NCI-H748 treated with DMSO at 0.1 percent for 48 hours (cell line): ENCODE measurements around the gene CHST12.
A peak's percentile ranks its signal among the peaks of the same experiment; 100 is the strongest.
"Not testable (repeated sequence)": the region's sequence is repeated elsewhere in the genome, so short reads cannot be mapped to it uniquely, and the experiment has no call there.

Source experiments
- DNase-seq: peaks from one replicate; lab custom pipeline; 2025; lab: John Stamatoyannopoulos, UW

The CHST12 gene

DNA sequence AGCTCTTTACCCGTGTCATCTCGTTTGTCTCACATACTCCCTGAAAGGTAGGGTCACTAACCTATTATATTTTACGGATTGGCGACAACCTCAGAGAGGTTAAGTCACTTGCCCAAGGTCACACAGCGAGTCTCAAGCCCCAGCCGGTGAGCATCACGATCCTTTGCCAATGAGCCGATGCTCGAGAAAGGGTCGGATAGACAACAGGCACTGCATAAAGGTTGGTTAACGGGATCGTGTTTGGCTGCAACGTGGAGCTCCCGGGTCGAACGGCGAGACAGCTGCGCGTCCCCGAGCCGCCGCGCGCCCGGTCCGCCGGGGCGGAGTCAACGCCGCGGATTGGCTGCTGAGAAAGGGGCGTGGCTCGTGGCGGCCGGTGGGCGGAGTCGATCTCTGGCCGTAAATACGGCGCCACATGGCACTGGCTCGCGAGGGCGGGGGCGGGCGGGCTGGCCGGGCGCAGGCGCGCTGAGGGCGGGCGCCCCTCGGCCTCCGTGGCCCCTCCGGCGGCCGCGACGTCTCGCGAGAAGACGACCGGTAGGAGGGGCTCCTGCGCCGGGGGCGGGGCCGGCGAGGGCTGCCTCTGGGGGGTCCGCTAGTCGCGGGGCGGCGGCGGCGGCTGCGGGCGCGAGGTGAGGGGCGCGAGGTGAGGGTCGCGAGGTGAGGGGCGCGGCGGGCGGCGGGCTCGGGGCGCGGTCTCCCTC lies at the start of gene CHST12:
TSS of gene CHST12 (plus strand) at position 598 of the 704 bp plus-strand sequence. CDS start 29,029 bp downstream, outside the sequence.
- peak; percentile 84 for DNase-seq

DNA sequence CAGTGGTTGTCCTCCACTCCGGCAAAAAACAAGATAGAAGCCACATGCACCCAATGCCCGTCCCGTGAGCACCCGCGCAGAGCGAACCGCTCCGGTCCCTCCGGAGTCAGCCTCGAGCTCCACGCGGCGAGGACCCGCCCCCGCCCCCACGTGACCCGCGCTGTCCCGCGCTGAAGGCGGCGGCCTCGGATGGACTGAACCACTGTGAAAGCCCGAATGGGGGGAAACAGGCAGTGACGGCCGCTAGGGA lies 49.5 kb upstream of the CHST12 start:
- DNase-seq = peak; percentile 84

DNA sequence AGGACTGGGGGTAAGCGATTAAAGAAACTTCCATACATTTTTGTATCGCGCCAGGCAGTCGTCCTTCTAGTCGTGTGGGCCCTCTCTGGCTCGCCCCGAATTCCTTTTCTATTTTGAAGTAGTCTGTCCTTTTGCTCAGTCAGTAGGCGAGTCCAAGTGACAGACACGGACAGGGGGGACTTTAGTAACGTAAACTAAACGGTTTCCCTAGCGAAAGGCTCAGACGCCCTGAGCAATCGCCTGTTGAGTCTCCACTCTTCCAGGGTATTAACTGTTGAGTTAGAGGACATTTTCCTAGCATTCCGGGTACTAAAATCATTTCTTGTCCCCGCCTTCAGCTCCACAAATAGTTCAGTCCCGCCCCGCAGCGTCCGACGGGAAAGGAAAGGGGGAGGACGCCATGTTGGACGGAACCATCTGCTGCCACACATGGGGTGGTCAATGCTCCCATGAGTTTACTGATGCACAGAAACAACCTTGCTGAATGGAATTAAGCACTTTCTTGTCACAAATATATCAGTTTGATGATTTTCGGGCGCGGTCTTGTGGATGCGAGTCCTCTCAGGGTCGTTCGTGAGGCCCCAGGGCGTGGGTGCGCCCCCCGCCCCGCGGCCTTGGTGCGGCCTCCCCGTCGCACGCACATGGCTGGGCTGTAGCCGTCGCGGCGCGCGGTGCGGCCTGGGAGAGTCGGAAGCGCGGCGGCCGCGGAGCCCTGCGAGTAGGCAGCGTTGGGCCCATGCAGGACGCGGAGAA lies 49.0 kb upstream of the CHST12 start, which contains the start of gene EIF3B:
TSS of gene EIF3B (plus strand) at position 642 of the 753 bp plus-strand sequence. CDS start at position 737, 95 bp downstream.
- DNase-seq = peak; percentile 91

DNA sequence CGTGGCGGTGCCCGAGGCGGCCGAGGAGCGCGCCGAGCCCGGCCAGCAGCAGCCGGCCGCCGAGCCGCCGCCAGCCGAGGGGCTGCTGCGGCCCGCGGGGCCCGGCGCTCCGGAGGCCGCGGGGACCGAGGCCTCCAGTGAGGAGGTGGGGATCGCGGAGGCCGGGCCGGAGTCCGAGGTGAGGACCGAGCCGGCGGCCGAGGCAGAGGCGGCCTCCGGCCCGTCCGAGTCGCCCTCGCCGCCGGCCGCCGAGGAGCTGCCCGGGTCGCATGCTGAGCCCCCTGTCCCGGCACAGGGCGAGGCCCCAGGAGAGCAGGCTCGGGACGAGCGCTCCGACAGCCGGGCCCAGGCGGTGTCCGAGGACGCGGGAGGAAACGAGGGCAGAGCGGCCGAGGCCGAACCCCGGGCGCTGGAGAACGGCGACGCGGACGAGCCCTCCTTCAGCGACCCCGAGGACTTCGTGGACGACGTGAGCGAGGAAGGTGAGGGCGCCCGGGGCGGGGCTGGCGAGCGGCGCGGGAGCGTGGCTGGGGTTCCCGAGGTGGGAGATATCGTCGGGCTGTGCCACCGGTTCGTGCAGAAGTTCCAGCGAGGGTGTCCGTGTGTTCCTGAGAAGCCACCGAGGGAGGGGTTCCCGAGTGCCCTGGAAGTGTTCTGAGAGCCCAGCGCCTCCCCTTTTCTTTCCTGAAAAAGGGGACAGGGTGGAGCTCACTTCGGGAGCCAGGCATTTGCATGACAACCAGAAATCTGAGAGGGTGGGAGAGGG lies 48.3 kb upstream of the CHST12 start:
- no peak for DNase-seq

DNA sequence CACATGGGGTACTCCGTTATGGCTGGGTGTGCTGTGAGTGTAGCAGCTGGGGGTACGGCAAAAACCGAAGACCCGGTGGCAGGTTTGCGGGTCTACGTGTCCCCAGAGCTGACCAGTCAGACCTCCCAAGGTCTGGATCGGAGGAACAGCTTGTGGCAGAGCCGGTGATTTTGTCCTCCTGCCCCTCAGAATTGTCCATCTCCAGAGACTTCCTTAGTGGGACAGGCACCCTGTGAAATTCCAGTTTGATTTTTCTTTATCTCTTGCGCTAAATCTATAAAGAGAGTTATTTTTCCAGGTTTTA lies 47.8 kb upstream of the CHST12 start:
- DNase-seq = no peak

DNA sequence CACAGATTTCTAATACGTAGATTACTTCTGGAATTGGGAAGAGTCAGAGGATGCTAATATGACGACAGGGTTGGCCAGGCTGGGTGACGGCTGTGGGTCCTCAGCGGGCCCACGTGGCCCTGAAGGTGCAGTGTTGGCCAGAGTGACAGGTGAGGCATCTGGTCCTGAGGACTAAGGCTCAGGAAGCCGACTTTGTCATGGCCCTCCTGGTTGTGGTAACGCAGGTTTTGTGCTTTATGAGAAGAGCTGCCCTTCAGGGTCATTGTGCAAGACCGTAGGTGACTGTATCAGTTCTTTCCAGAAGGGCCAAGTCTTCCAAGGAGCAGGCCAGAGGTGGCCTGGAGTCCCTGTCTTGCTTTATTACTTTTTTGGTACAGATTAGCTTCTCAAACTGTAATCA lies 46.2 kb upstream of the CHST12 start:
- no peak for DNase-seq

DNA sequence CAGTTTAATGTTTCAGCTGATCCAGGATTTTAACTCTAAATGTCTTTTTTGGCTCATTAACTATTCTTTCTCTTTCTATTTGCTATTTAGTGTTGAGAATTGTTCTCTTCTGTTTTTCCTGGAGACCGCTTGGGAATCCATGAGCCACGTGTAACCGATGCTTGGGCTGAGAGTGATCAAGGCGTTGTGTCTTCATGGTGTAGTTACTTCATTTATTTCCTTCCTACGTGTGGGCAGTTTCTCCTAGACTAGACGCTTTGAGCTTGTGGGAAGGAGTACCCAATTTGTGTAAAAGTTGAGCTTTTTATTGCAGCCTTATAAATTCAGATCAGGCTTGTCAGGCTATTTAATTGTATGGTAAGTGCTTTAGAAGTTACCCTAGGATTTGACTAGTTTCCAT lies 45.8 kb upstream of the CHST12 start:
- DNase-seq = no peak

DNA sequence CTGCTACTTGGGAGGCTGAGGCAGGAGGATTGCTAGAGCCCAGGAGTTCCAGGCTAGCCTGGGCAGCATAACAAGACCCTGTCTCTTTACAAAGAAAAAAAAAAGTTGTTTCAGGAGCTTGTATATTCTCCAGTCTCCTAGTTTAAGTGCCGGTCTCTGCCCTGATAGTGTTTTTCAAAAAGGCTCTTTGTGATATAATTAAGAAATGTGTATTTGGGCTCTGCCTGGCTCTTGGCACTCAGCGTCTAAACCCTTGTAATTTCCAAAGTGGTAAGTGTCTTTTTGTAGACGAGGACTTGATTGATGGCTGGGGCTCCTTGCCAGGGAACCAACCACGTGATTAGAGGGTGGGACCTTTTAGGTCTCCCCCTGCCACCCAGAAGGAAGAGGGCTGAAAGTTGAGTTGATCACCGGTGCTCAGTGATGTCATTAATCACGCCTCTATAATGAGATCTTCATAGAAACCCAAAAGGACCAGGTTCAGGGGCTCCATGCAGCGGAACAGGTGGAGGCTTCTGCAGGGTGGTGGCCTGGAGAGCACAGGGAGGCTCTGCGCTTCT lies 44.4 kb upstream of the CHST12 start:
- DNase-seq = no peak

DNA sequence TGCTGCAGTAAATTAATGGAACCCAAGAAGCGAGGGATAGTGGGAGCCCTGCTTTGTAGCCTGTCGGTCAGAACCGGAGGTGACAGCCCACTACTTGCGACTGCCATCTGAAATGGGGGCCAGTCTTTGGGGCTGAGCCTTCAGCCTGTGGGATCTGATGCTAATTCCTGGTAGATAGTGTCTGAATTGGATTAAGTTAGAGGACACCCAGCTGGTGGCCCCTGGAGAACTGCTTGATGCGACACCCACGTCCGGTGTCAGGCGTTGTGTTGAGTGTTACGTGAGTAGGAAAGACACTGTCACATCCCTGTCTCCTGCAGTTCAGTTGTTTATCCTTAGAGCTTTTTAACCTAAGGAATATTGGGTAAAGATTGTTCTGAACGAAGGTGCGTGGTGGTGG lies 43.8 kb upstream of the CHST12 start:
- DNase-seq = no peak

DNA sequence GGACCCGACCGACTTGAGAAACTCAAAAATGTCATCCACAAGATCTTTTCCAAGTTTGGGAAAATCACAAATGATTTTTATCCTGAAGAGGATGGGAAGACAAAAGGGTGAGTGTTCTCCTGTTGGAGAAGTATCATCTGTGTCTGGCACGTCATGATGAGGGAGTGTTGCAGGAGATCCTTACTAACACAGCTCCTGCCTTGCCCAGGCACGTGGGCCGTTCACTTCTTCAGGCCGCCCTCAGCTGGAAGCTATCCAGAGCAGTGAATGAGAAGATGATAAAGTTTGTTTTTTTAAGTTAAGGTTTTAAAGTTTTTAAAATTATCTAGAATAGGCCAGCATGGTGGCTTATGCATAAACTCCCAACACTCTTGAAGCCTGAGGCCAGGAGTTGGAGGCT lies 42.6 kb upstream of the CHST12 start:
- no peak for DNase-seq

DNA sequence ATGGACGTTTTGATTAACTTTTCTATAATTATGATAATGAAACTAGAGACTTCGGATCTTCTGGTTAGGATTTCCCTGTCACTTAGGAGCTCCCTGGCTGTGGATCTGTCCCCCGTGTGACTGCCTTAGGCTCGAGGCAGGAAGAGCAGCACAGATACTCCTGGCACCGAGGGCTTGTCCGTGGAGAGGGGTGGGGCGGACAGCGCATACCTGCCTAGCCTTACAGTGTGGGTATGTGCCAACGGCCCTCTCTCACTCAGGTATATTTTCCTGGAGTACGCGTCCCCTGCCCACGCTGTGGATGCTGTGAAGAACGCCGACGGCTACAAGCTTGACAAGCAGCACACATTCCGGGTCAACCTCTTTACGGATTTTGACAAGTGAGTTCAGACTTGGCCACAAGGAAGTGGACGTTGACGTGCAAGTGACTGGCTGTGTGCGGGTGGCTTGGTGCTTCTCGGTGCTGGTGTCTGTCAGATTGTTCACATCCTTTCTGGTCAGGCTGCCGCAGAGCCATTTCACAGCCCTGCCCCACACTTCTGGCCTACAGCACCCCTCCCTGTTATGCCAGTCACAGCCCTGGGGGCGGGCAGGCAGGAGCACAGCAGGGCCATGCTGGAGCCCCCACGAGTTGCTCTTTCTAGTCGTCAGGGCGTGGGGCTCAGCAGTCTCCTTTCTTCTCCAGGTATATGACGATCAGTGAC lies 40.9 kb upstream of the CHST12 start:
- no peak for DNase-seq

DNA sequence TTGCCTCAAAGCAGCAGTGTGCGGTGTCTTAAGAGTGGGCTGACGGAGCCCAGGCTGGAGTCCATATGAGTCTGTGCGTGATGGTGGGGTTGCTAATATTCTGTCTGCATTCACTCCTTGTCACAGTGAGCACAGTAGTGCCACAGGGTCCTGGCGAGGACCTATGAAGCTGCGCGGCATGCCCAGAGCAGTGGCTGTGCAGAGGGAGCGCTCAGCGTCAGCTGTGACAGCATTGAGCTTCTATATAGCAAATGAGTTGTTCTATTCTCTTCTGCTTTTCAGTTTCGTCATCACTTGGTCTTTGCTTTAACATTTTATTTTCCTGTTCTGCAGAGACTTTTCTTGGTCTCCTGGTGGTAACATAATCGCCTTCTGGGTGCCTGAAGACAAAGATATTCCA lies 34.3 kb upstream of the CHST12 start:
- DNase-seq = no peak

DNA sequence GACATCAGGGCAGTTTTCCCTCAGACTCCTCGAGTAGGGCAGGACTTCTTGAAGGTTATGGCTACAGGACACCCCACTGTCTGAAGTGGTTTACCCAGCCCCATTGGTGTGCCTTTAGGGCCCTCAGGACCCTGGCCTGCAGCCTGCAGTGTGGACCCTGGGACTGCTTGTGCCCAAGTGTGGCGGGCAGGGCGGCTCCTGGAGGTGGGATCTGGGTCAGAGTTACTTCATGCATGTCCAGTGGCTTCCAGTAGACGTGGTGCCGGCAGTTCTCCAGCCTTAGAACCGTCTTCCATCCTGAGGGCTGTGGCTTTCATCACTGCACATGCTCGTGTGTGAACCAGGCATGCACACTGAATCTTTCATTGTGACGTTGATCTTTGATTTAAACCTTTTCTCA lies 32.1 kb upstream of the CHST12 start:
- DNase-seq = no peak

DNA sequence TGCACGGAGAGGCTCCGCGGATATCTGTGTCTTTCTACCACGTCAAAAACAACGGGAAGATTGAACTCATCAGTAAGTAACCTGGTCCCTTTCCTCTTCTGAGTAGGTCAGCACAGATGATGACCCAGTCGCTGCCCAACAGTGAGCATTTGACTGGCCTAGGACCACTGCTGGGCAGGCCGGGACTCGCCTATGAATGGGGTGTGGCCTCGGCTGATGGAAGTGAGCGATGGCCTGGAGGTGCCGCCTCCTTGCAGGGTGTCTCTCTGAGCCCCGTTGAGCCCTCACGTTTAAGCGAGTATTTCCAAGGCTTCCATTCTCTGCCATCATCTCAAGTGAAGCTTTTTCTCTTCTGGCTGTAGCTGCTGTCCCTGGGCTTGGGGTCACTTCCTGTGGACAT lies 30.7 kb upstream of the CHST12 start:
- DNase-seq = no peak

DNA sequence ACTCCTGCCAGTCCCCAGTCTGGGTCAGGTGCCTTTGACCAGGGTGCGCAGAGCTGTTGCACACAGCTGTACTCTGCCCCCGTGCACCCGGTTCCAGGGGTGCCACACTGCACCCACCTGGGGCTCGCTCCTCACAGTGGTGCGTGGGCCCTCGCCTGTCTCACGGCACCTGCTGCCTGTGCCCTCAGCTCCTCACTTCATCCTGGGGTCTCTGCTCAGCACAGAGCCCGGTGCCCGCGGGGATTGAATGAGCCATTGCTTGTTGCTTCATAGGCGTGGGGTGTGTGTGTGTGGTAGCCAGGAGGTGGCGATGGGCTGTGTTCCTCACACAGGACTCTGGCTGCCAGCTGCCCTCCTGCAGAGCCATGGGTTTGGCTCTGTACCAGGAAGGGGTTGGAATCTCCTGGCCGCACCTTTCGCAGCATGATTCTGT lies 30.3 kb upstream of the CHST12 start:
- DNase-seq = no peak

DNA sequence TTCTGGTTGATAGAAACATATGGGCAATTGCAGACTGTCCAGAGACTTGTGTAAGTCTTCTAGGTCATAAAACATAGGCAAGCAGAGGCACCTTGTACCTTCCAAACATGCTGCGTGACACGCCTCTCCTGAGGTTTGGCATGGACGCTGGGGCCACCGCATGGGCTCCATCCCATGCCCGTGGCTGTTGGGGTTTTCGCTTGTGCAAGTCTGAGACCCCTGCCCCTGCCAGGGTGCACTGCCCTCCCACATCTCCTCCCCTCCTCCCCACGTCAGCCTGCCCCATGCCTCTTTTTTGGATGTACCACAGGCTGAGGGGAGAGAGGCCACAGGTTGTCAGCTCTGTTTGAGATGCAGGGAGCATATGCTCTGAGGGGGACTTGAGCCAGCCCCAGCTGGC lies 29.8 kb upstream of the CHST12 start:
- no peak for DNase-seq

DNA sequence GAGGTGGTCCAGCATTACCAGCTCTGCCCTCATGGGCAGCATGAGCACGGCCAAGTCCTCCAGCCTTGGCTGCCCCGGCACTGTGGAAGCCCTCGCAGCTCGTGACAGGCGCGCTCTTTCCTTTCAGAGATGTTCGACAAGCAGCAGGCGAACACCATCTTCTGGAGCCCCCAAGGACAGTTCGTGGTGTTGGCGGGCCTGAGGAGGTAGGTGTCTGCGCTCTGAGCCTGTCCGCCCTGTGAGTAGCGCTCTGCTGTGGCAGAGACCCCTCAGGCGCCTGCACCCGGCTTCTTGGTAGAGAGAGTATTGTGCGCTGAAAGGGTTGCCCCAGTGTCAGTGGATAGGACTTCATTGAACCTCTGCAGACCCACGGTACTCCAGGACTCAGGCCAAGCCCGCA lies 29.0 kb upstream of the CHST12 start:
- DNase-seq = no peak

DNA sequence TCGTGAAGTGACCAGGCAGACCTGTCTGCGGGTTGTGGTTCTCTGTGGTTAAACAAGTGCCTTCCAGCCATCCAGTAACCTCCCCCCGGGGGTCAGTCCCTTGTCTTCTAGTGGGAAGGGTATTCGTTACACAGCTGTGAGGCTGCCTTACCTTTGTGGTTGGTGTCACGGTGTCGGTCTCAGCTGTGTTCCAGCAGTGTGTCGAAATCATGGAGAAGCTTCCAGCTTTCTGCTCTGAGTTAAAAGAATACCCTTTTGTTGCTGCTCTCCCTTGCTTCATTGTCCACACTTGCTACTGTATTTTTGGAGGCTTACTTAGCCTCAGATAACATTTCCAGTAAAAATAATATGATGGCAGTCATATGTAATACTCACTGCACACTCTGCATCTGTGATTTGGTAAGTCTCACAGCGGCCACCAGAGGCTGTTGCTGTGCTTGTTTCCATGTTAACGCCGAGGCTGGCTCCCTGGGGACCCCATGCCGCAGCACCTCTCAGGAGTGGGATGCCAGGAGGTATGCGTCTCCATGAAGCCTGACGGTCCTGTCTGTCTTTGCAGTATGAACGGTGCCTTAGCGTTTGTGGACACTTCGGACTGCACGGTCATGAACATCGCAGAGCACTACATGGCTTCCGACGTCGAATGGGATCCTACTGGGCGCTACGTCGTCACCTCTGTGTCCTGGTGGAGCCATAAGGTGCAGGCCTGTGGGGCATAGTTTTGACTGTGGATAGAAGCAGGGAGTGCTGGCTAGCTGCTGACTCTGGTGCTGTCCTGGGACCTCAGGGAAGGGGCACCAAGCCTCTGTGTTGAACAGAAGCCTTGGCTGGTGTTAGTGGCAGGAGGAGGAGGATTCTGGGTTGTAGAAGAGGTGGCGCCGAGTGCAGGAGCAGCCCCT lies 28.3 kb upstream of the CHST12 start:
- no peak for DNase-seq

DNA sequence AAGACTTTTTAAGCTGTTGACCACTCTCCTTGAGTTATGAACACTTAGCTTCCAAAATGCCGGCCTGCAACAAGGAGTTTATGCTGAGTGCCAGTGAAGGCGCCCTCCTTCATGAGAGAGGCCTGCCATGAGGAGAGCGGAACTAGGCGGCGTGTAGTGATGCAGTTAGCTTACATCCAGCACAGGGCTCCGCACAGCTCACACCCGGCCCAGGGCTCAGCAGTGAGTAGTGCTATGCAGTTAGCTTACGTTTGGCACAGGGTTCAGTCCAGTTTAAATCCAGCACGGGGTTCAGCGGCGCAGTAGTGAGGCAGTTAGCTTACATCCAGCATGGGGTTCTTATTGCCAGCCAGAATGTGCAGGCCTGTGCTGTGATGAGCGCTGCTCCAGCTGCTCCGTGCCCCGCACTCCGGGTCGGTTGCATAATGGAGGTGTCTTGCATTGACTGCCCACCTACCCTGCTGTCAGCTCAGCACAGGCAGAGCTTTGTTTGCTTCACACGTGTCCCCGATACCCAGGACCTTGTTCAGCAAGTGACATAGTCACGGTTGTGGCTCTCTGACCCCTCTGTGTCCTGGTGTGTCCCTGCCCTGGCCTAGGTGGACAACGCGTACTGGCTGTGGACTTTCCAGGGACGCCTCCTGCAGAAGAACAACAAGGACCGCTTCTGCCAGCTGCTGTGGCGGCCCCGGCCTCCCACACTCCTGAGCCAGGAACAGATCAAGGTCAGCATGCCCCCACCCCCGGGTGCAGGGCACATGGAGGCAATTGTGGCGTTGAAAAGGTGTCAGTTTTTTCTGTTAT lies 26.9 kb upstream of the CHST12 start:
- no peak for DNase-seq

DNA sequence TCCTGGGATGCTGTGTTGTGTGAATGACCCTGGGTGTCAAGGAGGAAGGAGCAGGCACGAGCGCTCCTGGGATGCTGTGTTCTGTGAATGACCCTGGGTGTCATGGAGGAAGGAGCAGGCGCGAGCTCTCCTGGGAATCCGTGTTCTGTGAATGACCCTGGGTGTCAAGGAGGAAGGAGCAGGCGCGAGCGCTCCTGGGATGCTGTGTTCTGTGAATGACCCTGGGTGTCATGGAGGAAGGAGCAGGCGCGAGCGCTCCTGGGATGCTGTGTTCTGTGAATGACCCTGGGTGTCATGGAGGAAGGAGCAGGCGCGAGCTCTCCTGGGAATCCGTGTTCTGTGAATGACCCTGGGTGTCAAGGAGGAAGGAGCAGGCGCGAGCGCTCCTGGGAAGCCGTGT lies 25.9 kb upstream of the CHST12 start:
- DNase-seq = not testable (repeated sequence)
